Keratinocyte (primary cell): ENCODE data around the gene DTWD2. TPM values are rescaled to one million over a fixed set of nuclear protein-coding genes. Genes with fewer than 3 reads are reported as not detected.

ENCODE experiments used
- DNase-seq: peaks from one replicate; pipeline ENCODE4 v3.0.0-alpha.2; 2011; ENCODE audit warnings: low read depth, missing footprints, low spot score
- FAIRE-seq: peaks from 2 replicates; lab custom pipeline; 2011; peaks lifted over from hg19 to GRCh38; lab: Jason Lieb, UNC
- H2AFZ ChIP-seq: 2 replicates; pipeline ENCODE4 v1.6.0; 2012; ENCODE audit warnings: low read length, control low read depth, inconsistent platforms; ENCODE audit not compliant: control insufficient read depth
- H3K27ac ChIP-seq: 2 replicates; pipeline ENCODE4 v1.5.1; 2011; ENCODE audit warnings: low read length; ENCODE audit not compliant: control insufficient read depth, insufficient read depth
- H3K27me3 ChIP-seq: 3 replicates; pipeline ENCODE4 v1.6.0; 2011; ENCODE audit warnings: low read length; ENCODE audit not compliant: control insufficient read depth, insufficient read depth; ENCODE audit errors: extremely low read depth
- H3K36me3 ChIP-seq, 2 experiments: 2 replicates in 1 of 2; 3 replicates in 1 of 2; pipeline ENCODE4 v1.5.1; 2011; ENCODE audit warnings: low read length in 2 of 2, mild to moderate bottlenecking in 1 of 2; ENCODE audit not compliant: control insufficient read depth in 2 of 2, insufficient read depth in 2 of 2; ENCODE audit errors: extremely low read depth in 1 of 2
- H3K4me1 ChIP-seq: 3 replicates; pipeline ENCODE4 v1.5.1; 2011; ENCODE audit warnings: low read length; ENCODE audit not compliant: control insufficient read depth, insufficient read depth; ENCODE audit errors: extremely low read depth
- H3K4me2 ChIP-seq: 3 replicates; pipeline ENCODE4 v1.6.0; 2011; ENCODE audit warnings: low read depth, low read length; ENCODE audit not compliant: control insufficient read depth, insufficient read depth; ENCODE audit errors: extremely low read depth
- H3K4me3 ChIP-seq, 3 experiments: fragments of 200-600 bp in 1 of 3; sonication (generic) in 1 of 3; 2 replicates in 2 of 3; 3 replicates in 1 of 3; pipeline ENCODE4 v1.5.1; 2011 to 2016; ENCODE audit warnings: low read length in 3 of 3, mild to moderate bottlenecking in 3 of 3, control low read depth in 2 of 3, inconsistent platforms in 1 of 3, low read depth in 1 of 3, mixed read lengths in 1 of 3, mixed run types in 1 of 3, moderate library complexity in 1 of 3; ENCODE audit not compliant: control insufficient read depth in 2 of 3, insufficient read depth in 2 of 3; ENCODE audit errors: extremely low read depth in 1 of 3
- H3K79me2 ChIP-seq: 2 replicates; pipeline ENCODE4 v1.6.0; 2012; ENCODE audit warnings: low read length; ENCODE audit not compliant: control insufficient read depth, insufficient read depth
- H3K9ac ChIP-seq: 3 replicates; pipeline ENCODE4 v1.6.0; 2011; ENCODE audit warnings: low read length; ENCODE audit not compliant: control insufficient read depth, insufficient read depth; ENCODE audit errors: extremely low read depth
- H3K9me1 ChIP-seq: 3 replicates; pipeline ENCODE4 v1.6.0; 2011; ENCODE audit warnings: low read length; ENCODE audit not compliant: control insufficient read depth, insufficient read depth; ENCODE audit errors: extremely low read depth
- H3K9me3 ChIP-seq: 2 replicates; pipeline ENCODE4 v1.5.1; 2012; ENCODE audit warnings: low read depth, low read length; ENCODE audit not compliant: control insufficient read depth
- H4K20me1 ChIP-seq: 3 replicates; pipeline ENCODE4 v1.6.0; 2011; ENCODE audit warnings: low read length; ENCODE audit not compliant: control insufficient read depth, insufficient read depth; ENCODE audit errors: extremely low read depth
- EZH2 ChIP-seq: IDR thresholded peaks from one replicate; pipeline ENCODE4 v1.6.1; 2012; ENCODE audit warnings: inconsistent platforms, mild to moderate bottlenecking, low read length, moderate library complexity
- dilution Hi-C: fragments of 300-500 bp; cut with MboI; formaldehyde crosslinking; loops from one replicate; pipeline ENCODE4 v1.7.0; 2020; ENCODE audit warnings: low sequenced_read_pairs; ENCODE audit not compliant: extremely low pct_ligation_motif_present
- polyA plus RNA-seq, 5 experiments: library from polyadenylated mRNA; depleted of rRNA in 3 of 5; stranded (reverse) in 3 of 5; stranded (forward) in 1 of 5; unstranded in 1 of 5; fragments of >200 nt; gene quantifications; 1 replicate in 1 of 5; 2 replicates in 3 of 5; 3 replicates in 1 of 5; pipeline versions ENCODE4 v1.2.1 to v1.2.3, GENCODE V29; 2011 to 2012; ENCODE audit warnings: missing spikeins in 2 of 5, low read depth in 1 of 5, low replicate concordance in 1 of 5
- TF ChIP-seq, protein P1 (sequence below), 3 experiments: IDR thresholded peaks in 1 of 3; conservative IDR thresholded peaks in 1 of 3; optimal IDR thresholded peaks in 1 of 3; 2 replicates in 2 of 3; 3 replicates in 1 of 3; pipeline versions ENCODE3 to v1.5.1; 2011; ENCODE audit warnings: low read length in 3 of 3, mild to moderate bottlenecking in 3 of 3, moderate library complexity in 2 of 3, control low read depth in 1 of 3, inconsistent platforms in 1 of 3; ENCODE audit not compliant: insufficient read depth in 2 of 3; ENCODE audit errors: extremely low read depth in 1 of 3

DTWD2 gene
- polyA plus RNA-seq, 1 donor (not counting 4 experiments of a cell fraction or from before 2014, with no cell fraction given) = 2.9 TPM

GRCh38 chr5:118791926-118792734 lies 196.2 kb downstream of the DTWD2 start:
- FAIRE-seq = peak; percentile 67
- H3K4me1 ChIP-seq = no peaks in the 10 kb centered on the region
- no peaks in the 10 kb centered on the region for H3K9me1 ChIP-seq
- H3K27ac ChIP-seq = no peak overlapping the region
- no peak overlapping the region for H3K9ac ChIP-seq
- no peaks in the 10 kb centered on the region for H3K27me3 ChIP-seq
- no peaks in the 10 kb centered on the region for H3K79me2 ChIP-seq
- no peak for TF ChIP-seq EZH2
- TF ChIP-seq, protein P1, sequence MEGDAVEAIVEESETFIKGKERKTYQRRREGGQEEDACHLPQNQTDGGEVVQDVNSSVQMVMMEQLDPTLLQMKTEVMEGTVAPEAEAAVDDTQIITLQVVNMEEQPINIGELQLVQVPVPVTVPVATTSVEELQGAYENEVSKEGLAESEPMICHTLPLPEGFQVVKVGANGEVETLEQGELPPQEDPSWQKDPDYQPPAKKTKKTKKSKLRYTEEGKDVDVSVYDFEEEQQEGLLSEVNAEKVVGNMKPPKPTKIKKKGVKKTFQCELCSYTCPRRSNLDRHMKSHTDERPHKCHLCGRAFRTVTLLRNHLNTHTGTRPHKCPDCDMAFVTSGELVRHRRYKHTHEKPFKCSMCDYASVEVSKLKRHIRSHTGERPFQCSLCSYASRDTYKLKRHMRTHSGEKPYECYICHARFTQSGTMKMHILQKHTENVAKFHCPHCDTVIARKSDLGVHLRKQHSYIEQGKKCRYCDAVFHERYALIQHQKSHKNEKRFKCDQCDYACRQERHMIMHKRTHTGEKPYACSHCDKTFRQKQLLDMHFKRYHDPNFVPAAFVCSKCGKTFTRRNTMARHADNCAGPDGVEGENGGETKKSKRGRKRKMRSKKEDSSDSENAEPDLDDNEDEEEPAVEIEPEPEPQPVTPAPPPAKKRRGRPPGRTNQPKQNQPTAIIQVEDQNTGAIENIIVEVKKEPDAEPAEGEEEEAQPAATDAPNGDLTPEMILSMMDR (optimal IDR thresholded peaks at IDR 0.05 in 1 of 3, IDR thresholded peaks at IDR 0.05 in 1 of 3, conservative IDR thresholded peaks at IDR 0.05 in 1 of 3; ENCODE audit: extremely low read depth in 1 of 3, insufficient read depth in 2 of 3, low read length in 3 of 3) = peak; percentile 66 to 76 (median 70)
- DNase-seq = peak; percentile 4
- no peaks in the 10 kb centered on the region for H3K9me3 ChIP-seq
- no peak overlapping the region for H3K4me2 ChIP-seq
- dilution Hi-C loops = no loop called here
- H3K36me3 ChIP-seq = no peaks in the 10 kb centered on the region
- no peaks in the 10 kb centered on the region for H4K20me1 ChIP-seq
- H2AFZ ChIP-seq = peak overlapping the region; percentile 54
- no peak overlapping the region for H3K4me3 ChIP-seq

- Histone ChIP-seq H4K20me1 (no peaks in the 10 kb centered on the region), H3K4me1 (no peaks in the 10 kb centered on the region), H3K4me2 (no peak overlapping the region), H3K9ac (no peak overlapping the region), H3K9me1 (no peaks in the 10 kb centered on the region), H3K36me3 (no peaks in the 10 kb centered on the region), H3K4me3 (no peak overlapping the region), H2AFZ (no peak overlapping the region), H3K27ac (no peak overlapping the region), H3K27me3 (no peaks in the 10 kb centered on the region), H3K9me3 (no peaks in the 10 kb centered on the region), H3K79me2 (no peaks in the 10 kb centered on the region)
- DNase-seq (no peak), FAIRE-seq (no peak)
- TF ChIP-seq, protein P1 (optimal IDR thresholded peaks at IDR 0.05 in 1 of 3, IDR thresholded peaks at IDR 0.05 in 1 of 3, conservative IDR thresholded peaks at IDR 0.05 in 1 of 3; ENCODE audit: extremely low read depth in 1 of 3, insufficient read depth in 2 of 3, low read length in 3 of 3) = no peak
- no peak for TF ChIP-seq EZH2
- dilution Hi-C loops = no loop called here
Observed at GRCh38 chr5:118789366-118789765, 199.0 kb downstream of the DTWD2 start.
